HG03457 (cell line): ENCODE data around the gene TNNI2.

Source experiments
- ATAC-seq: cut with Tn5 transposase; IDR thresholded peaks from one replicate; pipeline ENCODE4 v1.9.1; 2021; ENCODE audit warnings: moderate number of reproducible peaks; ENCODE audit not compliant: unreplicated experiment

The TNNI2 gene

GRCh38 chr11:1820463-1821325 is 18.1 kb upstream of the TNNI2 start:
- ATAC-seq, result no peak

GRCh38 chr11:1821562-1821961 is 17.2 kb upstream of the TNNI2 start:
- ATAC-seq, result no peak

- no peak for ATAC-seq
Observed at GRCh38 chr11:1822648-1823375, 16.0 kb upstream of the TNNI2 start.

GRCh38 chr11:1823376-1824220 is 15.2 kb upstream of the TNNI2 start:
- ATAC-seq, result no peak

- no peak for ATAC-seq
Observed at GRCh38 chr11:1824221-1825038, 14.4 kb upstream of the TNNI2 start.

- ATAC-seq, result no peak
Observed at GRCh38 chr11:1825039-1825740, 13.6 kb upstream of the TNNI2 start.

- no peak for ATAC-seq
Observed at GRCh38 chr11:1825785-1826451, 12.9 kb upstream of the TNNI2 start.

- no peak for ATAC-seq
Observed at GRCh38 chr11:1826552-1827094, 12.2 kb upstream of the TNNI2 start.

GRCh38 chr11:1827095-1827813 is 11.5 kb upstream of the TNNI2 start:
- ATAC-seq, result no peak

- ATAC-seq, result no peak
Observed at GRCh38 chr11:1827931-1828330, 10.8 kb upstream of the TNNI2 start.

GRCh38 chr11:1828542-1828941 is 10.2 kb upstream of the TNNI2 start:
- ATAC-seq, result no peak

GRCh38 chr11:1829039-1829820 is 9.6 kb upstream of the TNNI2 start:
- ATAC-seq, result no peak

- ATAC-seq, result no peak
Observed at GRCh38 chr11:1830004-1830321, 8.8 kb upstream of the TNNI2 start.

GRCh38 chr11:1830322-1831223 is 8.2 kb upstream of the TNNI2 start:
- ATAC-seq, result no peak

- ATAC-seq, result no peak
Observed at GRCh38 chr11:1831338-1832210, 7.2 kb upstream of the TNNI2 start.
